ENCODE data around the gene NPY4R. TPM values are rescaled to one million over a fixed set of nuclear protein-coding genes. Genes with fewer than 3 reads are reported as not detected.
"Not testable (repeated sequence)": the region's sequence is repeated elsewhere in the genome, so short reads cannot be mapped to it uniquely, and the experiment has no call there.

Gene NPY4R
- total RNA-seq, 1 experiment from 2014 or later: 0.23 TPM

GRCh38 chr10:46470134-46470533 lies 4.4 kb upstream of the NPY4R start:
- H3K4me1 ChIP-seq; DNase-seq; H3K27me3 Mint-ChIP-seq (ENCODE audit: insufficient read depth, unreplicated experiment); POLR2A ChIA-PET; H3K27ac Mint-ChIP-seq (ENCODE audit: unreplicated experiment); H3K4me3 Mint-ChIP-seq (ENCODE audit: unreplicated experiment); intact Hi-C loops (cut with micrococcal nuclease; ENCODE audit: unreplicated experiment); H3K9me3 ChIP-seq; BruUV-seq (replicated peaks); H3K36me3 ChIP-seq (ENCODE audit: control insufficient read depth, insufficient read depth, low read length); H3K4me3 ChIP-seq (ENCODE audit: low read depth, low read length); H3K4me1 Mint-ChIP-seq (ENCODE audit: low read depth, unreplicated experiment); H3K36me3 Mint-ChIP-seq (ENCODE audit: insufficient read depth, unreplicated experiment); H3K9me3 Mint-ChIP-seq (ENCODE audit: unreplicated experiment); CTCF ChIA-PET; H3K27me3 ChIP-seq (replicated peaks; ENCODE audit: control insufficient read depth, insufficient read depth, low read length): not testable (repeated sequence)

- intact Hi-C loops (cut with micrococcal nuclease; ENCODE audit: unreplicated experiment); H3K36me3 Mint-ChIP-seq (ENCODE audit: insufficient read depth, unreplicated experiment); H3K27ac Mint-ChIP-seq (ENCODE audit: unreplicated experiment); H3K27me3 Mint-ChIP-seq (ENCODE audit: insufficient read depth, unreplicated experiment); H3K4me1 ChIP-seq; H3K9me3 Mint-ChIP-seq (ENCODE audit: unreplicated experiment); H3K4me3 ChIP-seq (ENCODE audit: low read depth, low read length); CTCF ChIA-PET; H3K4me1 Mint-ChIP-seq (ENCODE audit: low read depth, unreplicated experiment); BruUV-seq (replicated peaks); POLR2A ChIA-PET; H3K27me3 ChIP-seq (replicated peaks; ENCODE audit: control insufficient read depth, insufficient read depth, low read length); H3K9me3 ChIP-seq; H3K36me3 ChIP-seq (ENCODE audit: control insufficient read depth, insufficient read depth, low read length); H3K4me3 Mint-ChIP-seq (ENCODE audit: unreplicated experiment): not testable (repeated sequence)
- peak; percentile 42 for DNase-seq
- TF ChIP-seq CTCF (IDR thresholded peaks at IDR 0.05; ENCODE audit: insufficient read depth in 1 of 2, low read depth in 1 of 2, low read length in 1 of 2, severe bottlenecking in 1 of 2, unreplicated experiment in 1 of 2): peak; percentile 18 to 30
Measured at GRCh38 chr10:46468119-46468809, 2.5 kb upstream of the NPY4R start.

- H3K27ac Mint-ChIP-seq (ENCODE audit: unreplicated experiment); H3K27me3 ChIP-seq (replicated peaks; ENCODE audit: control insufficient read depth, insufficient read depth, low read length); H3K27me3 Mint-ChIP-seq (ENCODE audit: insufficient read depth, unreplicated experiment); H3K4me1 ChIP-seq; DNase-seq; intact Hi-C loops (cut with micrococcal nuclease; ENCODE audit: unreplicated experiment); CTCF ChIA-PET; POLR2A ChIA-PET; H3K4me3 ChIP-seq (ENCODE audit: low read depth, low read length); H3K4me3 Mint-ChIP-seq (ENCODE audit: unreplicated experiment); H3K4me1 Mint-ChIP-seq (ENCODE audit: low read depth, unreplicated experiment); H3K36me3 Mint-ChIP-seq (ENCODE audit: insufficient read depth, unreplicated experiment); H3K9me3 ChIP-seq; H3K36me3 ChIP-seq (ENCODE audit: control insufficient read depth, insufficient read depth, low read length); BruUV-seq (replicated peaks); H3K9me3 Mint-ChIP-seq (ENCODE audit: unreplicated experiment): not testable (repeated sequence)
Measured at GRCh38 chr10:46463608-46464007, 2.1 kb downstream of the NPY4R start.

GRCh38 chr10:46462276-46462675 lies 3.5 kb downstream of the NPY4R start:
- CTCF ChIA-PET; BruUV-seq (replicated peaks); H3K4me1 Mint-ChIP-seq (ENCODE audit: low read depth, unreplicated experiment); POLR2A ChIA-PET; intact Hi-C loops (cut with micrococcal nuclease; ENCODE audit: unreplicated experiment); H3K36me3 ChIP-seq (ENCODE audit: control insufficient read depth, insufficient read depth, low read length); H3K27ac Mint-ChIP-seq (ENCODE audit: unreplicated experiment); H3K9me3 Mint-ChIP-seq (ENCODE audit: unreplicated experiment); H3K4me1 ChIP-seq; H3K27me3 Mint-ChIP-seq (ENCODE audit: insufficient read depth, unreplicated experiment); DNase-seq; H3K4me3 Mint-ChIP-seq (ENCODE audit: unreplicated experiment); H3K36me3 Mint-ChIP-seq (ENCODE audit: insufficient read depth, unreplicated experiment); H3K9me3 ChIP-seq; H3K4me3 ChIP-seq (ENCODE audit: low read depth, low read length); H3K27me3 ChIP-seq (replicated peaks; ENCODE audit: control insufficient read depth, insufficient read depth, low read length): not testable (repeated sequence)

GRCh38 chr10:46459579-46459978 lies 6.2 kb downstream of the NPY4R start:
- DNase-seq; H3K27ac Mint-ChIP-seq (ENCODE audit: unreplicated experiment); H3K4me3 Mint-ChIP-seq (ENCODE audit: unreplicated experiment); H3K36me3 Mint-ChIP-seq (ENCODE audit: insufficient read depth, unreplicated experiment); BruUV-seq (replicated peaks); H3K9me3 Mint-ChIP-seq (ENCODE audit: unreplicated experiment); H3K4me3 ChIP-seq (ENCODE audit: low read depth, low read length); H3K4me1 ChIP-seq; H3K27me3 ChIP-seq (replicated peaks; ENCODE audit: control insufficient read depth, insufficient read depth, low read length); H3K36me3 ChIP-seq (ENCODE audit: control insufficient read depth, insufficient read depth, low read length); H3K9me3 ChIP-seq; POLR2A ChIA-PET; CTCF ChIA-PET; H3K27me3 Mint-ChIP-seq (ENCODE audit: insufficient read depth, unreplicated experiment); H3K4me1 Mint-ChIP-seq (ENCODE audit: low read depth, unreplicated experiment); intact Hi-C loops (cut with micrococcal nuclease; ENCODE audit: unreplicated experiment): not testable (repeated sequence)

- H3K27me3 ChIP-seq (replicated peaks; ENCODE audit: control insufficient read depth, insufficient read depth, low read length); POLR2A ChIA-PET; H3K27me3 Mint-ChIP-seq (ENCODE audit: insufficient read depth, unreplicated experiment); CTCF ChIA-PET; H3K4me1 Mint-ChIP-seq (ENCODE audit: low read depth, unreplicated experiment); H3K4me1 ChIP-seq; H3K36me3 ChIP-seq (ENCODE audit: control insufficient read depth, insufficient read depth, low read length); H3K4me3 ChIP-seq (ENCODE audit: low read depth, low read length); H3K9me3 ChIP-seq; intact Hi-C loops (cut with micrococcal nuclease; ENCODE audit: unreplicated experiment); H3K4me3 Mint-ChIP-seq (ENCODE audit: unreplicated experiment); H3K27ac Mint-ChIP-seq (ENCODE audit: unreplicated experiment); DNase-seq; H3K9me3 Mint-ChIP-seq (ENCODE audit: unreplicated experiment); H3K36me3 Mint-ChIP-seq (ENCODE audit: insufficient read depth, unreplicated experiment): not testable (repeated sequence)
- TSS peak; percentile 47 for BruUV-seq (replicated peaks)
Measured at GRCh38 chr10:46457071-46457470, 8.7 kb downstream of the NPY4R start.

Data from Caco-2 (cell line).